ENCODE measurements around the gene CNGA3.

The CNGA3 gene

DNA sequence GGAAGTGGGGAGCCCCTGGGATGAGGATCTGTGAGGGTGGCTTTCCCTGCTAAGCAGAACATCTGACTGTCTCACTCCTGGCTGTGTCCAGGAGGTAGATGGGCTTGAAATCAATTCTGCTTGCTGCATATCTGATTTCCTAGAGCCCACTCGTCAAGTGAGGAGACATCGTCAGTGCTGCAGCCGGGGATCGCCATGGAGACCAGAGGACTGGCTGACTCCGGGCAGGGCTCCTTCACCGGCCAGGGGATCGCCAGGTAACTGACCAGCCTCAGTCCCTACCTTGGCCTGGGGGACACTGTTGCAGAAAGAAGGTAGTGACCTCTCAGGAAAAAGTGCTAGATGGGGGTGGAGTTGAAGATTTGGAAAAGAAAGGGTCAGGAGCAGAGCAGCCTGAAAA, 31.3 kb downstream of the CNGA3 start:
- DNase-seq (ENCODE audit: low spot score), result no peak

DNA sequence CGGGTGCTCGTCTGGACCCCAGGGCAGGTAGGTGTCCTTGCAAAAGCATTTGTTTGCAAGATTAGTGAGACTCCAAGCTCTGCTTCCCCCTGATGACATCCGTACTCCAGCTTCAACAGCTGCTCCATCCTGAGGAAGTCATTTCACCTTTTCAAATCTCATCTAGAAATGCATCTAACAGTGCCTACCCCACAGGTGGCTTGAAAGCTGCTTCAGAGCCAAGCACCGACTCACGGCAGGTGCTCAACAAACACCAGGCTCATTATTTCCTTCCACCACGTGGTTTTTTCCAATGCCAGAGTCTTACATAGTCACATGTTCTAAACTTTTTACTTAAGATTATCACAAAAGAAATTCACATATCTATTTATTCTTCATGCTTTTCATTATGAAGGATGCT, 31.9 kb downstream of the CNGA3 start:
- no peak for DNase-seq (ENCODE audit: low spot score)

DNA sequence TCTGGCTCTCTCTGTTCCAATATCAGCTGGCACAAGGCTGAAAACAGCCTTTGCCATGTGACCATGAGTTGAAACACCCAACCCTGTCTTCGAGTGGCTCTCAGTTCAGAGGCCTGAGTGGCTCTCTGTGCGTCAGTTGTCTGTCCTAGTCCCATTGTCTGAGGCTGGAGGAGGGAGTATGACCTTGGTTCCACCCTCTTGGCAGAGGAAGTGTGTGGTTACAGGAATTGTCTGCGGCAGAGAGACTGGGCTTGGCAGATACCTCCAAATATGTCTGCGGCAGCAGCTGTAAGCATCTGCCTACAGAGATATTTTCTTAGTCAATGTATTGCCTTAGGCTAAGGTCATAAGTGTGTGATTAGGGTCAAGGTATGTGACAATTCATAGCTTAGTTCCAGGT, 32.6 kb downstream of the CNGA3 start:
- no peak for DNase-seq (ENCODE audit: low spot score)

DNA sequence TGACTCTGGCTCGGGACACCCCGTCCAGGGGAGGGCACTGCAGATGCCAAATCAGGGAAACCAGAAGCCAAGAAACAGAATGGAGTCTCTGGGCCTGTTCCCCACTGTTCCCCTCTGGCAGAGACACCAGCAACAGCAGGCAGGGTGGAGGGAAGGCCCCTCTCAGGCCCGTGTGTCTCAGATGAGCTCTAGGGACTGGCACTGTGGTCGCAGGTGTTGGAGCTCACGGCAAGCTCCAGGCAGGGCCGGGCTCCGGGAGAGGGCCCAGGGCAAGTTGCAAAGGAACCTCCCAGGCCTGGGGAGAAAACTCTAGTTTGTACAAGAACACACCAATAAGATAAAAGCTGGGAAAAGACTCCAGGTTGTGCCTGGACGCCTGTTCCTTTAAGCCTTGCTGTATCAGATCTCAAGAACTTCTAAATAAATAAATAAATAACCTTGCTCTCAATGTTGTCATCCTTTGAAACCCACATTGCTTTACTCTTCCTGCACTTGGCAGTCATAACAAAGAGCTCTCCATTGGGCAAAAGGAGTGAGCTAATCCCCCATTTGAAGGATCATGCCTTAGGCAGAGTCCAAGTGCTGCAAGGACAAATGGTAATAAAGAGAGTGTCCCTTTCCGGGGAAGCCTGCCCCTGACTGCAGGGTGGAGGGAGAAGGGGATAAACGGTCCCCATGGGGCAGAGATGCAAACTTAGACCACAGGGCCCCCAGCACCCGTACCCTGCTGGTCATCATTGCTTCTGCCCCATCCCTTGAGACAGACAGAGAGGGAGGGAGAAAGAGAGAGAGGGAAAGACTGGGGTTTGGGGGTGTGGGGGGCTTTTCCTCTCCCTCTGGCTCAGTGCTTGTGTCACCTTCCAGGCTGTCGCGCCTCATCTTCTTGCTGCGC, 33.3 kb downstream of the CNGA3 start:
- DNase-seq (ENCODE audit: low spot score), result no peak

DNA sequence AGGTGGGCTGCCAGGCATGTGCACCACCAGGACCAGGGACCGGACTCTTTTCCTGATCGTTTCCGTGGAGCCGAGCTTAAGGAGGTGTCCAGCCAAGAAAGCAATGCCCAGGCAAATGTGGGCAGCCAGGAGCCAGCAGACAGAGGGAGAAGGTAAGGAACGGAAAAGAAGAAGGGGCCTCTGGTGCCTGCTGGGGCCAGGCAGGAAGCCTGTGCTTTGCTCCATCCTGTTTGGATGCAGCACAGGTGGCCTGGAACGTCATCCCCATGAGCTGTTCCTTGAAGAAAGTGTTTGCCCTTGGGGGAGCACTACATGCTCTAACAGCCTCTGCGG, 33.9 kb downstream of the CNGA3 start:
- DNase-seq (ENCODE audit: low spot score), result no peak

DNA sequence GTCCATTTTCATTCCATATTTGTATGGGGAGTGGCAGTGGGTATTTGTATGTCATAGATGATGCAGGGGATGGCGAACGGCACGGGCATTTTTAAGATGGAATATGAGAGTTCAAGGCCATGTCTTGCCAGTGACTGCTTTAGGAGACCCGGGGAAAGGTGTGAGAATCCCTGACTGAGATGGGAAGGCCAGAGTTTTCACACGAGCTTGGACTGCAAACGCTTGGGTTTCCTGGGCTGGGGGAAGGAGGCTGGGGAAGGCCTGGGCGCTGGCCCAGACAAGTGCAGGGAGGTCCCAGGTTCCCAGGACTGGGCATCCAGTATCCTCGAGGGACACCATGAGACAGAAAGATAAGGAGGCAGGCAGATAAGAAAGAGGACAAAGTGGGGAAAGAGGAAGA, 35.2 kb downstream of the CNGA3 start:
- DNase-seq (ENCODE audit: low spot score), result no peak

DNA sequence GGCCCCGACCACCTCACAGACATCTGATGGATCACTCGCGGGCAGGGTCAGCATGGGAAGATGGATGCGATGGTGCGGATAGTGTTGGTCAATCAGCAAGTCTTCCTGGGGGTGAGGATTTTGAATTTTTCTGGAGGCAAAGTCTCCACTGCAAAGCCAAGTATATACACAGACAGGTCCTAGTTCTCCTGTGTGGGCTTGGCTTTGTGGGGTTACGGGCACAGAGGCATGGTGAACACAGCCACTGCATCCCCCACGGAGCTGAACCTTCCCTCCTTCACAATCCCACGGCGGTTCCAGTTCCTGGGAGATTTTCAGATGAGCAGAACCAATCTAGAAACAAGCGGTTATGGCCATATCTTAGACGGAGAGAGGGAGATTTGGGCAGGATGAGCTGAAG, 35.8 kb downstream of the CNGA3 start:
- no peak for DNase-seq (ENCODE audit: low spot score)

DNA sequence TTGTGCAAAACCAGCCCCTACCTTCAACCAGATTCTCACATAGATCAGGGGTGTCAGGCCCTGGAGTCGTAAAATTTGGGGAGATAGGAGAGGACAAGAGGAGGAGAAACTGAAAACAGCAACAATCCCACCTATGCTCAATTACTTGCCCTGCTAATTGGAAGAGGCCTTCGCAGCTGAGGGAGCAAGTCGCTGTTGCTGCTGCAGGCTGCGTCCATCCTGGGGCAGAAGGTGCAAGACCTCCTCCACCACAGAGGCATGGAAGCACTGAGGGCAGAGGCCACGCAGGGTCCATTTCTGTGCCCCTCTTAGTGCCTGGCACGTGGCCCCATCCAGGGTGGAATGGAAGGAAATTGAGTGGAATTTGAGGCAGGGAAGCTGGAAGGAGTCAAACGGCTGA, 36.5 kb downstream of the CNGA3 start:
- DNase-seq (ENCODE audit: low spot score), result no peak

DNA sequence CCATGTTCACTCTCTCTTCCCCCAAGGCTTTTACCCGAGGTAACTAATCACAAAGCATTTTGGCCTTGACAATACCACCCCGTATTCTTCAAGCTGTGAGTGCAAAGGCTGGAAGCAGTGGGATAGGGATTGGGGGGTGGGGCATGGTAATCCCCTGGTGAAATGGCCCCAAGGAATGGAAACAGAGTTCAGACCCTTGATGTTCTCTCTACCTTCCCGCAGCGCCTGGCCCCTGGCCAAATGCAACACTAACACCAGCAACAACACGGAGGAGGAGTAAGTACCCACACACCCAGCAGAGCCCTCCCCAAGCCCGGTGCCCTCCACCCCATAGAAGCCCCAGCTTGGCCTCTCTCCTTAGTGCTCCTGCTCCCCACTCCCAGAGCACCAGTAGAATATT, 36.9 kb downstream of the CNGA3 start:
- DNase-seq (ENCODE audit: low spot score), result no peak

DNA sequence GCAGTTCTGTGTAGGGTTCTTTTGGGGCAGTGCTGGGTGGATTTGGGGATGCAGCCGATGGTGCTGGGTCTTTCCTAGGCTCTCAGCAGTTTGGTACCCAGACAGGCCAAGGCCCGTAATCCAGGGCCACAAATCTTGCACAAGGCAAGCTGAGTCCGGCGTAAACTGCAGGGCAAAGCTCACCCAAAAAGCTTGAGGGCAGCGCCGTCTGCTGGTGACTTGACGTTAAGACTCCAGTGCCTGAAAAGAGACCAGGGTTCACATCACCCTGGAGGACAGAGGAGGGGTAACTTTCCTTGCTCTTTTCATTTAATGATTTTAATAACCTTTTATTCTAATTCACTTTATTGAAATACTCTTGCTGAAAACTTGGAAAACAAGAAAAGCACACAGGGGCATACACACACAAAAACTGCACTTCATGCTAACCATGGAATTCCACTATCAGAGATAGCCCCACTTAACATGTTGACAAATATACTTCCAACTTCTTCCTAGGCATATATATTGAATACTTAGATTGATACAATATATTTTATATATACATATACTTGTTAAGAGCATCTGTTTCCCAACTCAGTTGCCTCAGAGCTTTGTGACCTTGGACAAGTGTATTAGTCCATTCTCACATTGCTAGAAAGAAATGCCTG, 38.9 kb downstream of the CNGA3 start:
- DNase-seq (ENCODE audit: low spot score), result peak; percentile 90

DNA sequence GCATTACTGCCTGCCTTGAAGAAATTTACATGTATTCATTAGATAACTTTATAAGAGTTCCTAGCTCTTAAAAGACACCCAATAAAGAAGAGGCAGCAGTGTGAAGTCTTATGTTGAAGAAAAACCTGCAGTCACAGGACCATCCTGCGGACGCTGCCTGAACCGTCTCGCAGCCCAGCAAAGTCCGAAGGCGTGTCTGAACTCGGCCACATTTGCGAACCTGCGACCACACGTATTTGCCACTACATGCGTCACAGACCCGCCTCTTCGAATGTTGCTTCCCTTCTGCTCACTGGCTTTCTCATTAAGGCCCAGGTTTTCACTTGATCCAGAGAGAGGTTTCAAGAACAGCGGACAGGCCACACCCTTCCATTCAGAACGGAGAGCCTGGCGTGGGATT, 41.2 kb downstream of the CNGA3 start:
- DNase-seq (ENCODE audit: low spot score), result no peak

DNA sequence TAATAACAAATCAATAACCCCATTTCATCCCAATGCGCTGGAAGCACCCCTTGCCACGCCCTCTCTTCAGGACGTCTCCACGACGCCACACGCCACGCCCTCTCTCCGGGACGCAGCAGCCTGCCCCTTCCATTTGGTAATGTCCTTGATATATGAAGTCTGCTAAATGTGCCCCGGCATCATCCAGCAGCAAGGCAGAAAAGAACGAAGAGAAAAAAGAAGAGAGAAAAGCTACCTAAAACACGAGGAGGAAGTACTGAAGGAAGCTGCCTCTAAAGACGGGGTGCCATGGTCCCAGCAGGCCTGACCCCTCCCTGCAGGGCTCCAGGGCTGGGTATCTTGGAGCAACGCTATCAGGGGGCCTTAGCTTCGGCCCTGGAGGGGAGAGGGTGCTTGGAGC, 41.8 kb downstream of the CNGA3 start:
- no peak for DNase-seq (ENCODE audit: low spot score)

DNA sequence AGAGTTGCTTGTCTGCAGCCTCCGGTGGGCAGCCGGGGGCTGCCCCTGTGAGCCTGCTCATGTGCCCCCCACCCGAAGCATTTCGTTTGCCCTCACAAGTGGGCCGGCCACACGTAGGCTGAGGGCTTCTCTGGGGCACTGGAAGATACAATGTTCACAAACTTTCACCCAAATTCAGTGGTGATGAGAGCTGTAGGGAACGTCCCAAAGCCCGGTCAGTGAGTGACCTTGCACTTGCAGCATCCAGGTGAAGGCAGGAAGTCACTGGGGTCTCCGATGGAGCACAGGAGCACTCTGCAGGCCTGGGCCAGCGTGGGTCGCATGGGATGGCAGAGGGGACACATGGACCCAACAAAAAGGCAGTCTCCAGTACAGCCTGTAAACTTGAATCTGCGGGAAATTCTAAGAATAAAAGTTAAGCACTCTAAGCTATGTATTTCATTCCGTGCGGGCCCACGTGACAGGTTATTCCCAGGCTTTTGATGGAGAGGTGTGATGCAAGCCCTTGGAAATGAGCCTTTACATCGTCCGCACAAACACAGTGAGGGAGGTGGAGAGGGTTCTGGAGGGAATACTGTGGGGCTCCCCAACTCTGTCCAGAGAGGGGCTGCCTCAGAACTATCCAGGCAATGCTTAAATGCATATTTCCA, 42.5 kb downstream of the CNGA3 start:
- no peak for DNase-seq (ENCODE audit: low spot score)

DNA sequence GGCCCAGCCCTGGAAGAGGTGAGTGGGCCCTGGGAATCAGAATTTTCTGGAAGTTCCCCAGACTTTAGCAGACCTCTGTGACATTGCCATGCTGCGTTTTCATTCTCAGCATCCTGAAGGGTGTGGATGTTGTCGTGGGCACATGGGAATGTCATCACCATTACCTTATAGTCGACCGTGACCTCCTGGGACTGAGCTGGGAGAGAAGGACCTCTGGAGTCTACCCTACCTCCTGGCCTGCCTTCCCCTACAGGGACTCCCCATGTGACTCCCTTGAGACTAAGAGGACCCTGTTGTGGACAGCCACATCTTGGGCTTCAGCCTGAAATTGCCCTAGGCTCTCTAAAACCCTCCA, 43.0 kb downstream of the CNGA3 start:
- no peak for DNase-seq (ENCODE audit: low spot score)

DNA sequence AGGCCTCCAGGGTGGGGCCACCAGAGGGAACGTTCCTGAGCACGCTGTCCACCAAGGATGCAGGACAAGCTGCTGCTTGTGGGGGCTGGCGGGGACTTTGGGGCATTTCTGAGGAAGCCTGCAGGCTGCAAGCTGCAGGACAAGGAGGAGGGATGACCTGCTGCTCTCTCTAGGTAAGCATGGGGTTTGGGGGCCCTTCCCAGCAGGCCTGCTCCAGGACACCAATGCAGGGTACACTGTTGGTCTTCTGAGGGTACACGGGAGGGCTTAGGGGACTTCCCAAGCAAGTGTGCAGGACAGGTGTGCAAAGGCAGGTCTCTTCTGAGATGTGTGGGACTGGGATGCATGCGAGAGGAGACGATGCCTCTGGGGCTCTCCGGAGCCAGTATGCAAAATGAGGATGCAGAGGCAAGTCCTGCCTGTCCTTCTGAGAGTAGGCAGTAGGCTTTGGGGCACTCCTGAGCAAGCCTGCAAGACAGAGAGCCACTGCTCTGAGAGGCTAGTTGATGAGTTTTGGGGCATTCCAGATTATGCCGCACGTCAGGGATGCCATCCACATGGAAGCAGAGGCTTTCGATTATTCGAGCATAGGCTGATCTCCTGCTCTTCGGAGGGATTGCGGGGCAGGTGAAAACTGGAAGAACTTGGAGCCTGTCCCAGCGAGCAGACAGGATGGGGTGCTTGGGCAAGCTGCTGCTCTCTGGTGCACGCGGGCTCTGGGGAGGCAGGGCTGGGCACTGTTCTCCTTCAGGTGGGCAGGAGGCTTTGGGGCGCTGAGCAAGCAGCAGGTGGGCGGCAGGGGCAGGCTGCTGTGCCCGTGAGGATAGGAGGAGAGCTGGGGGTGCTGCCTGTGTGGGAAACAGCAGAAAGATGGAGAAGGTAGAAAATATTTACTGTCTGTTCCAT, 44.6 kb downstream of the CNGA3 start:
- DNase-seq (ENCODE audit: low spot score), result no peak

DNA sequence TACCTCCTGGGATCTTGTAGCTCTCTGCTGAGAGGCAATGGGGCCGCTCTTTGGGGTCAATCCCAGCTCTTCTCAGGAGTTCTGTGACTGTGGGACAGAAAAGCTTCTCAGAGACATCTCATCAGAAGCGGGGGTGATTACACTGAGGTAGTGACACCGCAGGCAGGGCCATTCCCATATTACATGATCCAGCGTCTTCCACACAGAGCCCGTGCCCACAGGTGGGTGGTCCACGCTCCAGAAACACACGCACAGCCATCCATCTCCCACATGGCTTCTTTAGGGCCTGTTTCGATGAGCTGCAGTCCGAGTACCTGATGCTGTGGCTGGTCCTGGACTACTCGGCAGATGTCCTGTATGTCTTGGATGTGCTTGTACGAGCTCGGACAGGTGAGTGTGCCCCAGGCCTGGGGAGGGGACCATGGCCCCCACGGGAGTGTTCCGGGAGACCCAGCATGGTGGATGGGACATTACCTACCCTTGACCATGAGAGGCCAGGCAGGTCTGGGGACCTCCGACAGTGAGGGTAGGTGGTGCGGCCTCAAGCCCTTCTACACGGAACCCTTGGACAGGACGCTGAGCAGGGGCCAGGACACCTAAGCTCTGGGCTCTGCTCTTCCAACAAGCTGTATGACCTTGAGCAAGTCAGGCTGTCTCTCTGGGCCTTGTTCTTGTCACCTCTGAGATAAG, 45.5 kb downstream of the CNGA3 start:
- no peak for DNase-seq (ENCODE audit: low spot score)

DNA sequence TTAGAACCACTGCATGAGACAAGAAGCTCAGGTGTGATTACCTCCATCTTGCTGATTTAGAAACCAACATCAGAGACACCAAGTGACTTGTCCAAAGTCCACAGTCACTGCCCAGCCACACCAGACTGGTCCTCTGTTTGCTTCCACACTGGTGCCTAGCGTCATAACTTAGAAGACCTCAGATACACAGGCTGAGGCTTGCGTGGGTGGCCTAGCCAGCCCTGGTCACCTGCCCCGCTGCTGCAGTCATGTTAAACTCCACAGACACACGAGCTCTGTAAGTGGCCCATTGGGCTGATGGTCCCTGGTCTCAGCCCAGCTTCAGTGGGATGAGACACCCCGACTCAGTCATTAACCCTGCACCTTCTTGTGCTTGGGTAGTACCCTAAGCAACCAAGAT, 47.1 kb downstream of the CNGA3 start:
- DNase-seq (ENCODE audit: low spot score), result no peak

DNA sequence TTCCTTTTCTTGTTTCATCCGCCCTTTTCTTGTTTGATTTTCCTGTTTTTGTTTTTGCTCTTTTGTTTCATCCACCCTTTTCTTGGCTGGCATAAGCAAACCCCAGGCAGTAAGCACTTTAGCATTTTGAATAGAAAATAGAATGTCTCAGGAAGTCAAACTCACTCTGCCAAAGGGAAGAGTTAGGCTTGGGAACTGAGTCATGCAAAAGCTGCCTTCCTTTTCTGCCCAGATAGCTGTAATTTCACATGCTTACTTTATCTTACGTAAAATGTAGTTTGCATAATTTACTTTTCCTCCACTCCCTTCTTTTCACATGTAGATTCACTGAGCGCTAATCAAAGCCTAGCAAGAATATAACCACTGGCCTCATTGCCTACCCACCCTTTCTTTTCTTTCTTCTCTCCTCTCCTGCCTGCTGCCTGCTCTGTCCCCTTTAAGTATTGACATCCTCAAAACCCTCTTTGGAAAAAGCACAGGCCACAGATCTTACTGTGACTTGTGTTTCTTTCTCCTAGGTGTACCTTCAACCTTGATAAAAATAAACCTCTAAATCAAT, 48.4 kb downstream of the CNGA3 start:
- no peak for DNase-seq (ENCODE audit: low spot score)

DNA sequence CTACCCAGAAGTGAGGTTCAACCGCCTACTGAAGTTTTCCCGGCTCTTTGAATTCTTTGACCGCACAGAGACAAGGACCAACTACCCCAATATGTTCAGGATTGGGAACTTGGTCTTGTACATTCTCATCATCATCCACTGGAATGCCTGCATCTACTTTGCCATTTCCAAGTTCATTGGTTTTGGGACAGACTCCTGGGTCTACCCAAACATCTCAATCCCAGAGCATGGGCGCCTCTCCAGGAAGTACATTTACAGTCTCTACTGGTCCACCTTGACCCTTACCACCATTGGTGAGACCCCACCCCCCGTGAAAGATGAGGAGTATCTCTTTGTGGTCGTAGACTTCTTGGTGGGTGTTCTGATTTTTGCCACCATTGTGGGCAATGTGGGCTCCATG, 49.7 kb downstream of the CNGA3 start:
- no peak for DNase-seq (ENCODE audit: low spot score)

DNA sequence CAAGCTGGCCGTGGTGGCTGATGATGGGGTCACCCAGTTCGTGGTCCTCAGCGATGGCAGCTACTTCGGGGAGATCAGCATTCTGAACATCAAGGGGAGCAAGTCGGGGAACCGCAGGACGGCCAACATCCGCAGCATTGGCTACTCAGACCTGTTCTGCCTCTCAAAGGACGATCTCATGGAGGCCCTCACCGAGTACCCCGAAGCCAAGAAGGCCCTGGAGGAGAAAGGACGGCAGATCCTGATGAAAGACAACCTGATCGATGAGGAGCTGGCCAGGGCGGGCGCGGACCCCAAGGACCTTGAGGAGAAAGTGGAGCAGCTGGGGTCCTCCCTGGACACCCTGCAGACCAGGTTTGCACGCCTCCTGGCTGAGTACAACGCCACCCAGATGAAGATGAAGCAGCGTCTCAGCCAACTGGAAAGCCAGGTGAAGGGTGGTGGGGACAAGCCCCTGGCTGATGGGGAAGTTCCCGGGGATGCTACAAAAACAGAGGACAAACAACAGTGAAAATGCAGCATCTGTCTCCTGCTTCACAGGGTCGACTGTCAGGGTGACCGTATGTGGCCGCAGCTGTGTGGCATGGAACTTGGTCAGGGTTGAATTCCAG, 50.6 kb downstream of the CNGA3 start:
- no peak for DNase-seq (ENCODE audit: low spot score)

DNA sequence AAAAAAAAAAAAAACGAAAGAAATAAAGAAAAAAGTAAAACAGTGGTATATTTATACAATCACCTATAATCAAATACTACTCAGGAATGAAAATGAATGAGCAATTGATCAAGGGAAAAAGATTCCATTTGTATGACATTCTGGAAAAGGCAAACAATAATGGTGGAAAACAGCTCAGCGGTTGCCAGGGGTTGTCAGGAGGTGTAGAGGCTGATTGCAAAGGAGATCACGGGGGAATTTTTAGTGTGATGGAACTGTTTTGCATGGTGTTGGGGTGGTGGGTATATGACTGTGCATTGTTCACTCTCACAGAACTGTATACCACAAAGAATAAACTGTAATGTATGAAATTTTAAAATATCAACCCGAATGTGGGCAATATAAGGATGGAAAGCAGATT, 52.9 kb downstream of the CNGA3 start:
- no peak for DNase-seq (ENCODE audit: low spot score)
